ENCODE measurements around the gene TUBA4B.

TUBA4B gene

GRCh38 chr2:219292616-219293015, 39.6 kb downstream of the TUBA4B start:
- Histone ChIP-seq H3K9me3 (ENCODE audit: control insufficient read depth, insufficient read depth, low read depth, low read length) (no peaks in the 10 kb centered on the region), H3K27ac (ENCODE audit: extremely low read depth, low read depth, low read length) (no peak overlapping the region), H3K4me3 (ENCODE audit: low read depth, low read length) (no peak overlapping the region), H3K4me1 (ENCODE audit: control insufficient read depth, insufficient read depth, low read length) (no peaks in the 10 kb centered on the region; the same call in 1 of the 2 replicates), H3K36me3 (ENCODE audit: control insufficient read depth in 2 of 2, insufficient read depth in 1 of 2, low read length in 2 of 2) (no peaks in the 10 kb centered on the region)
- ChIA-PET POLR2A (interaction anchor here (2.5 kb wide), 1 partner anchor 14 kb away, joined by 9 read pairs; the partner anchor contains the start of gene DNAJB2), CTCF (interaction anchor here (0.6 to 11.6 kb wide), 10 partner anchors 13 to 312 kb away, joined by 3 to 297 read pairs (median 5); partner anchors contain the start of genes DNAJB2, GLB1L, NHEJ1 and STK16)
- TF ChIP-seq ZNF175 (tag by site-specific recombination; IDR thresholded peaks at IDR 0.05): no peak
- TF ChIP-seq ZSCAN23 (tag by site-specific recombination; IDR thresholded peaks at IDR 0.05): no peak
- no peak for TF ChIP-seq ZNF555 (tag by site-specific recombination; conservative IDR thresholded peaks at IDR 0.05)
- TF ChIP-seq ZNF214 (tag by site-specific recombination; IDR thresholded peaks at IDR 0.05; ENCODE audit: borderline replicate concordance): no peak
- TF ChIP-seq ZBTB20 (tag by site-specific recombination; IDR thresholded peaks at IDR 0.05): no peak
- TF ChIP-seq ZNF280C (tag by site-specific recombination; IDR thresholded peaks at IDR 0.05): no peak
- no peak for TF ChIP-seq ZNF513 (tag by site-specific recombination; IDR thresholded peaks at IDR 0.05)
- no peak for TF ChIP-seq ZNF366 (tag by site-specific recombination; conservative IDR thresholded peaks at IDR 0.05)
- no peak for TF ChIP-seq ZNF48 (tag by site-specific recombination; IDR thresholded peaks at IDR 0.05)
- no peak for TF ChIP-seq ZNF211 (tag by site-specific recombination; IDR thresholded peaks at IDR 0.05; ENCODE audit: low read depth)
- TF ChIP-seq OSR2 (tag by site-specific recombination; IDR thresholded peaks at IDR 0.05): no peak
- TF ChIP-seq CTCF (tag by site-specific recombination; IDR thresholded peaks at IDR 0.05): no peak
- no peak for TF ChIP-seq TRIM28 (IDR thresholded peaks at IDR 0.05; ENCODE audit: borderline replicate concordance, low read length)
- no peak for TF ChIP-seq ZNF837 (tag by site-specific recombination; IDR thresholded peaks at IDR 0.05)
- TF ChIP-seq ZNF776 (tag by site-specific recombination; IDR thresholded peaks at IDR 0.05; ENCODE audit: borderline replicate concordance): no peak
- TF ChIP-seq ZNF239 (tag by site-specific recombination; IDR thresholded peaks at IDR 0.05): no peak
- TF ChIP-seq PRDM10 (tag by site-specific recombination; IDR thresholded peaks at IDR 0.05): no peak
- no peak for TF ChIP-seq ZBTB48 (tag by site-specific recombination; IDR thresholded peaks at IDR 0.05)
- no peak for TF ChIP-seq ZNF623 (tag by site-specific recombination; IDR thresholded peaks at IDR 0.05)

Measured in HEK293 (cell line).